Natural killer cell (primary cell): ENCODE measurements around the gene ZCCHC9. TPM values are rescaled to one million over a fixed set of nuclear protein-coding genes. Genes with fewer than 3 reads are reported as not detected.

Source experiments
- ATAC-seq, 3 donors: fragments of 150-1000 bp in 2 of 3; fragments of 200-7000 bp in 1 of 3; cut with Tn5 transposase; 1 replicate in 1 of 3; 2 replicates in 2 of 3; pipeline ENCODE4 v1.10.0; 2021; ENCODE audit warnings: mild to moderate bottlenecking in 2 of 3, moderate library complexity in 2 of 3
- DNase-seq, 2 donors: peaks; one replicate each; pipeline versions ENCODE4 v3.0.0 to v3.0.0-alpha.2; 2013 to 2021; ENCODE audit warnings: mixed read lengths in 1 of 2
- H3K27ac ChIP-seq: one replicate; pipeline ENCODE4 v1.5.1; 2013; ENCODE audit warnings: mild to moderate bottlenecking, low read length
- H3K27me3 ChIP-seq: one replicate; pipeline ENCODE4 v1.6.1; 2013; ENCODE audit warnings: low read length; ENCODE audit not compliant: control insufficient read depth, insufficient read depth
- H3K36me3 ChIP-seq: one replicate; pipeline ENCODE4 v1.6.1; 2013; ENCODE audit warnings: low read length; ENCODE audit not compliant: control insufficient read depth, insufficient read depth
- H3K4me1 ChIP-seq: one replicate; pipeline ENCODE4 v1.6.1; 2013; ENCODE audit warnings: low read length; ENCODE audit not compliant: control insufficient read depth, insufficient read depth
- H3K4me3 ChIP-seq: one replicate; pipeline ENCODE4 v1.5.1; 2013; ENCODE audit warnings: low read length
- H3K9me3 ChIP-seq: one replicate; pipeline ENCODE4 v1.6.1; 2013; ENCODE audit warnings: low read length; ENCODE audit not compliant: control insufficient read depth, insufficient read depth
- H3K27ac Mint-ChIP-seq, 2 donors: one replicate each; pipeline ENCODE4 v1.8.0; 2022; ENCODE audit warnings: mild to moderate bottlenecking in 2 of 2, mixed read lengths in 2 of 2, moderate library complexity in 1 of 2
- H3K27me3 Mint-ChIP-seq, 2 donors: one replicate each; pipeline ENCODE4 v1.8.0; 2022; ENCODE audit warnings: low read depth in 2 of 2, mixed read lengths in 2 of 2
- H3K36me3 Mint-ChIP-seq: one replicate; pipeline ENCODE4 v1.8.0; 2022; ENCODE audit warnings: mixed read lengths
- H3K4me1 Mint-ChIP-seq, 2 donors: one replicate each; pipeline ENCODE4 v1.8.0; 2022; ENCODE audit warnings: mixed read lengths in 2 of 2
- H3K4me3 Mint-ChIP-seq: one replicate; pipeline ENCODE4 v1.8.0; 2022; ENCODE audit warnings: mild to moderate bottlenecking, moderate library complexity, mixed read lengths
- H3K9me3 Mint-ChIP-seq, 2 donors: one replicate each; pipeline ENCODE4 v1.8.0; 2022; ENCODE audit warnings: mixed read lengths in 2 of 2
- CTCF ChIP-seq: fragments of 200-600 bp; IDR thresholded peaks from one replicate; pipeline ENCODE4 v1.8.0; 2022; ENCODE audit warnings: antibody characterized with exemption
- WGBS: methylation state at CpG from one replicate; pipeline ENCODE4 v1.1.7; 2013; ENCODE audit warnings: missing lambda C conversion rate; ENCODE audit not compliant: insufficient coverage; 5-methylcytosine and 5-hydroxymethylcytosine counted together
- intact Hi-C: fragments of 100-400 bp; cut with micrococcal nuclease; formaldehyde crosslinking; loops from one replicate; pipeline ENCODE4 v1.14.2; 2022
- total RNA-seq, 4 donors: library from RNA; stranded (reverse); fragments of 120-200 nt in 1 of 4; gene quantifications; one replicate each; pipeline versions ENCODE4 v1.2.3 to v1.2.4, GENCODE V29; 2013 to 2022

ZCCHC9 gene
- total RNA-seq, 3 donors from 2014 or later (not counting 1 experiment from before 2014, with no cell fraction given), result 9.4 to 10.8 (median 9.8) TPM

- ATAC-seq (no peak), DNase-seq (no peak)
- 100% methylated on average over 2 of the region's 2 CpGs for WGBS
- TF ChIP-seq CTCF, result no peak
- no peaks in the 10 kb centered on the region for H3K27me3 ChIP-seq
- Mint-ChIP-seq H3K9me3 (no peaks in the 10 kb centered on the region), H3K4me1 (no peaks in the 10 kb centered on the region), H3K36me3 (no peaks in the 10 kb centered on the region), H3K4me3 (no peak overlapping the region), H3K27me3 (peaks cover 8 to 11% of the 10 kb centered on the region in 2 donors), H3K27ac (no peak overlapping the region)
- no peak overlapping the region for H3K4me3 ChIP-seq
- no peaks in the 10 kb centered on the region for H3K9me3 ChIP-seq
- no peaks in the 10 kb centered on the region for H3K36me3 ChIP-seq
- intact Hi-C loops, result no loop called here
- no peaks in the 10 kb centered on the region for H3K4me1 ChIP-seq
- H3K27ac ChIP-seq, result no peak overlapping the region
These were observed 52.7 kb downstream of the ZCCHC9 start for GRCh38 chr5:81354093-81354492.

DNA sequence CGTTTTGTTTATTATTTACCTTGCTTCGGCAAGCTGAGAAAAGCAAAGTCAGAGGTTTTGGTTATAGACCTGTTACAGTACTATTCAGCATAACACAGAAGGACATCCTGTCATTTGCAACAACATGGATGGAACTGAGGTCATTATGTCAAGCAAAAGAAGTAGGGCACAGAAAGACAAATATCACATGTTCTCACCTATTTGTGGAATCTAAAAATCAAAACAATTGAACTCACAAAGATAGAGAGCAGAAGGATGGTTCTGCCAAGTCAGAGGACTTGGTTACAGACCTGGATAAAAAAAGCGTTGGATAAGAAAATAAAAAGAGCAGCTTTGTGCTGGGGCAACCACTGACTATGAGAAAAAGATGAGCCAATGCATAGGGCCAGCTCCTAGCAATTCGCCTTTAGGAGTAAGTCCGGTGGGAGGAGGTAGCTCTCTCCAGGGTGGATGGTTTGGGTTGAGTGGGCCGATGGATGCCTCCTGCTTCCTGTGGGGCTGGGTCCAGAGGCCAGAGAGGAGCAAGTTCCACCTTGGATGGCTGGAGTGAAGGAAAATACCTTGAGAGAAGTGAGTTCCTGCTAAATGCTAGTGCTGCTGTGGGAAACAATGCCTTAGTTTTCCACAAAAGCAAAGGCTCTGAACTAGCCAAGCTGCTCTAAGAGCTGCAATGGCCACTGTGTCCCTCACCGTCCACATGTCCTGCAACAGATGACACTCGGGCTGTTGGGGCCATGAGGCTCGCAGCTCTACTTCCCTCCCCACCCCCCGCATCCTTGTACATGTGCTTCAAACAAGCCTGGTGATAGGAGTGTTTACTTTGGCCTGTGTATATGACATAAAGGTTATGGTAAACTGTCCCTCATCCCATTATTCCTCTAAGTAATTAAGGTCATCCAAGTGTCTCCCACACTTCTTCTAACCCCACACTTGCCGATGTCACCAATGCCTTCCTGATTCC, 54.2 kb downstream of the ZCCHC9 start:
- Histone ChIP-seq H3K27me3 (no peaks in the 10 kb centered on the region), H3K9me3 (no peaks in the 10 kb centered on the region), H3K4me3 (no peak overlapping the region), H3K4me1 (no peaks in the 10 kb centered on the region), H3K36me3 (no peaks in the 10 kb centered on the region), H3K27ac (no peak overlapping the region)
- Mint-ChIP-seq H3K27me3 (peaks cover 8 to 14% of the 10 kb centered on the region in 2 donors), H3K4me1 (no peaks in the 10 kb centered on the region), H3K27ac (no peak overlapping the region), H3K36me3 (no peaks in the 10 kb centered on the region), H3K4me3 (no peak overlapping the region), H3K9me3 (no peaks in the 10 kb centered on the region)
- no peak for DNase-seq
- ATAC-seq, result no peak
- TF ChIP-seq CTCF, result no peak
- WGBS, result 91% methylated on average over 9 of the region's 11 CpGs
- intact Hi-C loops, result no loop called here

GRCh38 chr5:81359108-81359507, 57.7 kb downstream of the ZCCHC9 start:
- no peaks in the 10 kb centered on the region for H3K4me1 Mint-ChIP-seq
- Histone ChIP-seq H3K4me3 (no peak overlapping the region), H3K27ac (no peak overlapping the region), H3K4me1 (no peaks in the 10 kb centered on the region), H3K9me3 (no peaks in the 10 kb centered on the region), H3K27me3 (no peaks in the 10 kb centered on the region), H3K36me3 (no peaks in the 10 kb centered on the region)
- peaks cover 4 to 8% of the 10 kb centered on the region in 2 donors for H3K27me3 Mint-ChIP-seq
- H3K9me3 Mint-ChIP-seq, result no peaks in the 10 kb centered on the region
- no peak overlapping the region for H3K4me3 Mint-ChIP-seq
- H3K27ac Mint-ChIP-seq, result no peak overlapping the region
- DNase-seq (no peak), ATAC-seq (no peak)
- no peaks in the 10 kb centered on the region for H3K36me3 Mint-ChIP-seq
- TF ChIP-seq CTCF, result no peak
- 58% methylated on average over 4 of the region's 5 CpGs for WGBS
- intact Hi-C loops, result no loop called here
